Ectodermal cell (in vitro differentiated cells): ENCODE results near the gene SLIT3.
"Not testable (repeated sequence)": the region's sequence is repeated elsewhere in the genome, so short reads cannot be mapped to it uniquely, and the experiment has no call there.

ENCODE experiments used
- H3K27ac ChIP-seq: 2 replicates; pipeline ENCODE4 v1.7.0; 2013; ENCODE audit warnings: mild to moderate bottlenecking, low read depth, low read length; ENCODE audit not compliant: insufficient read depth, poor library complexity, severe bottlenecking
- H3K27me3 ChIP-seq: 2 replicates; pipeline ENCODE4 v1.7.0; 2013; ENCODE audit warnings: mild to moderate bottlenecking, low read length; ENCODE audit not compliant: insufficient read depth, control insufficient read depth, poor library complexity, severe bottlenecking
- H3K36me3 ChIP-seq: one replicate; pipeline ENCODE4 v1.7.0; 2013; ENCODE audit warnings: low read length; ENCODE audit not compliant: control insufficient read depth, insufficient read depth
- H3K4me1 ChIP-seq: one replicate; pipeline ENCODE4 v1.7.0; 2013; ENCODE audit warnings: low read length; ENCODE audit not compliant: control insufficient read depth, insufficient read depth
- H3K4me3 ChIP-seq: 2 replicates; pipeline ENCODE4 v1.7.0; 2013; ENCODE audit warnings: low read depth, low read length, control low read depth; ENCODE audit not compliant: insufficient read depth
- H3K9me3 ChIP-seq: 2 replicates; pipeline ENCODE4 v1.7.0; 2013; ENCODE audit warnings: mild to moderate bottlenecking, low read length, moderate library complexity; ENCODE audit not compliant: control insufficient read depth
- whole genome bisulfite sequencing, 2 experiments: methylation state at CpG; one replicate each; pipeline ENCODE4 v1.1.7; 2013; ENCODE audit warnings: missing lambda C conversion rate in 2 of 2; 5-methylcytosine and 5-hydroxymethylcytosine counted together

SLIT3 gene

GRCh38 chr5:168637281-168637680 is 663.7 kb downstream of the SLIT3 start:
- H3K4me3 ChIP-seq, result no peak overlapping the region
- no peaks in the 10 kb centered on the region for H3K27me3 ChIP-seq
- no peaks in the 10 kb centered on the region for H3K36me3 ChIP-seq
- H3K4me1 ChIP-seq, result no peaks in the 10 kb centered on the region
- 81 to 100% methylated on average over 2 of the region's 2 CpGs for WGBS, 2 experiments
- H3K9me3 ChIP-seq, result no peaks in the 10 kb centered on the region
- H3K27ac ChIP-seq, result no peak overlapping the region

GRCh38 chr5:168630958-168631357 is 670.0 kb downstream of the SLIT3 start:
- 94 to 97% methylated on average over 13 of the region's 13 CpGs for WGBS, 2 experiments
- H3K4me3 ChIP-seq, H3K9me3 ChIP-seq, H3K4me1 ChIP-seq, H3K27ac ChIP-seq, H3K27me3 ChIP-seq, H3K36me3 ChIP-seq: not testable (repeated sequence)

- H3K4me3 ChIP-seq, result no peak overlapping the region
- H3K9me3 ChIP-seq, result no peaks in the 10 kb centered on the region
- H3K36me3 ChIP-seq, result no peaks in the 10 kb centered on the region
- no peaks in the 10 kb centered on the region for H3K4me1 ChIP-seq
- no peak overlapping the region for H3K27ac ChIP-seq
- H3K27me3 ChIP-seq, result no peaks in the 10 kb centered on the region
- WGBS, 2 experiments, result 87 to 91% methylated on average over 3 of the region's 3 CpGs
Observed at GRCh38 chr5:168624850-168625364, 676.0 kb downstream of the SLIT3 start.

GRCh38 chr5:168620807-168621206 is 680.1 kb downstream of the SLIT3 start:
- no peaks in the 10 kb centered on the region for H3K36me3 ChIP-seq
- WGBS, 2 experiments, result 83 to 88% methylated on average over 1 of the region's 1 CpG
- H3K4me3 ChIP-seq, result no peak overlapping the region
- no peaks in the 10 kb centered on the region for H3K9me3 ChIP-seq
- H3K4me1 ChIP-seq, result no peaks in the 10 kb centered on the region
- no peak overlapping the region for H3K27ac ChIP-seq
- no peaks in the 10 kb centered on the region for H3K27me3 ChIP-seq

- Histone ChIP-seq H3K9me3 (no peaks in the 10 kb centered on the region), H3K4me3 (no peak overlapping the region), H3K4me1 (no peaks in the 10 kb centered on the region), H3K36me3 (no peaks in the 10 kb centered on the region), H3K27me3 (no peaks in the 10 kb centered on the region), H3K27ac (no peak overlapping the region)
- WGBS, 2 experiments, result 92 to 94% methylated on average over 10 of the region's 10 CpGs
Observed at GRCh38 chr5:168614661-168615060, 686.3 kb downstream of the SLIT3 start.

- Histone ChIP-seq H3K4me3 (no peak overlapping the region), H3K9me3 (no peaks in the 10 kb centered on the region), H3K36me3 (no peaks in the 10 kb centered on the region), H3K27me3 (no peaks in the 10 kb centered on the region), H3K27ac (no peak overlapping the region), H3K4me1 (no peaks in the 10 kb centered on the region)
- WGBS, 2 experiments, result 78 to 92% methylated on average over 1 of the region's 1 CpG
Observed at GRCh38 chr5:168613996-168614395, 686.9 kb downstream of the SLIT3 start.

GRCh38 chr5:168613396-168613795 is 687.5 kb downstream of the SLIT3 start:
- WGBS, 2 experiments, result 67 to 84% methylated on average over 1 to 2 of the region's 2 CpGs
- no peak overlapping the region for H3K4me3 ChIP-seq
- no peaks in the 10 kb centered on the region for H3K4me1 ChIP-seq

GRCh38 chr5:168612996-168613395 is 687.9 kb downstream of the SLIT3 start:
- Histone ChIP-seq H3K27ac (no peak overlapping the region), H3K36me3 (no peaks in the 10 kb centered on the region), H3K4me3 (no peak overlapping the region), H3K27me3 (no peaks in the 10 kb centered on the region), H3K4me1 (no peaks in the 10 kb centered on the region), H3K9me3 (no peaks in the 10 kb centered on the region)
- 86 to 91% methylated on average over 2 of the region's 2 CpGs for WGBS, 2 experiments

More at GRCh38 chr5:168613396-168613795, 687.5 kb downstream of the SLIT3 start:
- no peak overlapping the region for H3K27ac ChIP-seq
- no peaks in the 10 kb centered on the region for H3K36me3 ChIP-seq
- H3K9me3 ChIP-seq, result no peaks in the 10 kb centered on the region
- H3K27me3 ChIP-seq, result no peaks in the 10 kb centered on the region

- Histone ChIP-seq H3K9me3 (no peaks in the 10 kb centered on the region), H3K27me3 (no peaks in the 10 kb centered on the region), H3K36me3 (no peaks in the 10 kb centered on the region), H3K4me1 (no peaks in the 10 kb centered on the region), H3K27ac (no peak overlapping the region), H3K4me3 (no peak overlapping the region)
- WGBS, 2 experiments, result 82 to 85% methylated on average over 4 of the region's 4 CpGs
Observed at GRCh38 chr5:168612123-168612522, 688.8 kb downstream of the SLIT3 start.
